SK-N-MC (cell line): ENCODE results near the gene STRADA.

Source experiments
- DNase-seq: peaks from one replicate; pipeline ENCODE4 v3.0.0-alpha.2; 2011; ENCODE audit warnings: low read depth, low spot score
- H3K27ac ChIP-seq: fragments of 200-600 bp; sonication (generic); 2 replicates; pipeline ENCODE4 v1.5.1; 2016; ENCODE audit warnings: mixed run types
- H3K36me3 ChIP-seq: fragments of 200-600 bp; sonication (generic); 2 replicates; pipeline ENCODE4 v1.6.1; 2017; ENCODE audit warnings: antibody characterized with exemption, low read length, mixed read lengths; ENCODE audit not compliant: insufficient read depth
- H3K4me3 ChIP-seq: fragments of 200-600 bp; sonication (generic); 2 replicates; pipeline ENCODE4 v1.5.1; 2016
- H3K9ac ChIP-seq: fragments of 200-600 bp; sonication (generic); 2 replicates; pipeline ENCODE4 v1.8.0; 2017; ENCODE audit warnings: mixed run types, mixed read lengths; ENCODE audit not compliant: insufficient read length
- H3K9me3 ChIP-seq: fragments of 200-600 bp; sonication (generic); 2 replicates; pipeline ENCODE4 v1.6.1; 2017; ENCODE audit warnings: low read depth, mild to moderate bottlenecking, antibody characterized with exemption, low read length, moderate library complexity, mixed read lengths
- EZH2 ChIP-seq: fragments of 200-600 bp; sonication (generic); IDR thresholded peaks from one replicate; pipeline ENCODE4 v1.6.1; 2017; ENCODE audit warnings: antibody characterized with exemption
- FOXP2 ChIP-seq: optimal IDR thresholded peaks from 2 replicates; pipeline ENCODE3; 2011; ENCODE audit warnings: mild to moderate bottlenecking, moderate library complexity; ENCODE audit not compliant: insufficient read depth; ENCODE audit errors: extremely low read length, control extremely low read depth
- POLR2AphosphoS5 ChIP-seq: IDR thresholded peaks from 2 replicates; pipeline ENCODE4 v1.6.1; 2012; ENCODE audit warnings: mild to moderate bottlenecking, low read depth, low read length, borderline replicate concordance

STRADA gene

DNA sequence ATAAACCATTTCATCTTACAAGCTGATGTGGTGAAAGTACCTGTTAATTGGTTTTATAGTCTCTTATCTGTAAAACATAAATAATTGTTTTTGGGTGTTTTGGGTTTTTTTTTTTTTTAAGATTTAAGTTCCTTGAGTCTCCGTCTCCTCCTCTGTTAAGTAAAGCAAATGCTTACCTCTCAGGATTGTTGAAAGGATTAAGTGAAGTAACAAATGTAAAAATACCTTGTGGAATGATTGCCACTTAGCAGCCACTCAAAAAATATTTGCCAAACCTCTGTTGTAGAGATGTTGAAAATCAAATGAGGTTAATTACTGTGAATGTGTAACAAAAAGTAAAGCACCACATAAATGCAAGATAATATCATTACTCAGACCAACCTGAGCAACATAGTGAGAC is 60.9 kb downstream of the STRADA start:
- peaks cover 10% of the 10 kb centered on the region; the same call in 1 of the 2 replicates for H3K36me3 ChIP-seq
- H3K27ac ChIP-seq: no peak overlapping the region
- no peak for DNase-seq
- no peak overlapping the region for H3K9ac ChIP-seq
- no peak for TF ChIP-seq FOXP2
- no peak for TF ChIP-seq EZH2
- TF ChIP-seq POLR2AphosphoS5: no peak
- H3K9me3 ChIP-seq: no peaks in the 10 kb centered on the region
- H3K4me3 ChIP-seq: no peak overlapping the region

DNA sequence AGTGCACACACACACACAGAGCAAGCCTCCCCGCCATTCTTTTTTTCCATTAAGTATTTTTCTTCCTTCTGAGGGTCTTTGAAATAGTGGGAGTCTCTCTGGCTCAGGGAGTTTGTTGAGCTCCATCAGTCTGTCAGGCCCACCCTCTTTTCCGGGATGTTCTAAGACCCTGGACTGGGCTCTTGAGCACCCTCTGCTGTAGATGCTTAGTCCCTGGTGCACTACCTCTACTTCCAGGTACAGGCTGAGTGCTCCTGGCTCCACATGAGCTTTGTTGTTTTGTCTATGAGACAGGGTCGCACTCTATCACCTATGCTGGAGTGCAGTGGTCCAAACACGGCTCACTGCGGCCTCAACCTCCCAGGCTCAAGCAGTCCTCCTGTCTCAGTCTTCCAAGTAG is 62.4 kb downstream of the STRADA start:
- Histone ChIP-seq H3K4me3 (no peak overlapping the region), H3K36me3 (peaks cover 10% of the 10 kb centered on the region; the same call in 1 of the 2 replicates), H3K9me3 (no peaks in the 10 kb centered on the region), H3K27ac (no peak overlapping the region), H3K9ac (no peak overlapping the region)
- TF ChIP-seq EZH2 (no peak), FOXP2 (no peak), POLR2AphosphoS5 (no peak)
- DNase-seq: no peak

DNA sequence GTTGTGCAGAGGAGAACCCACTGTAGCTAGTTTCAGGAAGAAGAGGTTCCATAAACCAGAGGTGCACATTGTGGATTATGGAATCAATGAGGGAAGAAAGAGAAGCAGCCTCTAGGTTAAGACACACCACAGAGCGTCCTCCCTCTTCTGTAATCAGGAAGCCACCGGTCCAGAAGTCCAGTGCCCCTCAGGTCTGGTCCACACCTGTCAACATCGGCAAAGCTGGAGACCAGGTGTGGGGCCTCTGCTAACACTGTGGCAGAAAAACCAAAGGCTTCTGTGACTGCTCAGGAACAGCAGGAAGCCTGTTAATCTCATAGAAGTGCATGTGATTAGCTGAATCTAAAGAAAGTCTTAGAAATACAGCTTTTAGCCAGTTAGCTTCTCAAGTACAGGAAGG is 65.0 kb downstream of the STRADA start:
- no peak overlapping the region for H3K9ac ChIP-seq
- DNase-seq: no peak
- H3K4me3 ChIP-seq: no peak overlapping the region
- TF ChIP-seq POLR2AphosphoS5 (no peak), FOXP2 (no peak), EZH2 (no peak)
- H3K36me3 ChIP-seq: no peaks in the 10 kb centered on the region
- no peak overlapping the region for H3K27ac ChIP-seq
- H3K9me3 ChIP-seq: no peaks in the 10 kb centered on the region

DNA sequence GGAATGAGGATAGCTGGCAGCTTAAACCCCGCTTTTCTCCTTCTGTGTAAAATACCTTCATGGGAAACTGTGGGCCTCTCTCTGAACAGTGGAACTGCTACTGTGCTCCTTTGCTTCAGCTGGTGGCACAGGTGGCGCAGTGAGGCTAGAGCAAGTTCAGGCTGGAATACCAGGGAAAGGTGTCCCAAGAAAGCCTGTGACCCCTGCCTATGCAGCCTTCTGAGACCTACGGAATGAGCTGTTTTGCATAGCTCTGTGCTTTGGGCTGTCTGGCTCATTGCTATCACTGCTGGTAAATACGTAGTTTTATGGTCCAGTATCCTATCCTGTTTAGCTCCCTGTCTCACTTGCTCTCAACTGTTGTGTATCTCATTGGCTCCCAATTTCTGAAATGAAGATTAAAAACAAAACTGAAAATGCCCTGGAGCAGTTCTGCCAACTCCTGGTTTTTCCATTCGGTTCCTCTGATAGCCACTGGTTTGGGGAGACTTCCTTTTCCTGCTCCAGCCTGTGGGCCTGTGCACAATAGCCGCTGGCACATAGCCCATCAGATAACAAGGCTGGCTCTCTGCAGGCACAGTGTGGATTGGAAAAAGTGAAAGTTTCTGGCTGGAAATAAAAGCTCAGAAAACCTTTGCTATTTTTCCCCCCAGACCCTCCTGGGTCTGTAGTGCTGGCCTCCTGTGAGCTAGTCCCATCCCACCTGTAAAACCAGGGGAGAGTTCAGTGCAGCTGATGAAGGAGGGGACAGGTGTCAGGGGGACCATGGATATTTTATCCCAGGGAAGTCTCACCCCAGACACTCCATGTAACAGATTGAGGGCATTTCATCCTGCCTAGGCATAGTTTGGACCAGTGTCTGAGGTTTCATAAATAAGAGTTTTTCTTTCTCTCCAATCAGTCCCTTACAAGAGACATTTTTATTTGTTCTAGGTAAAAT is 65.7 kb downstream of the STRADA start:
- no peak overlapping the region for H3K9ac ChIP-seq
- TF ChIP-seq FOXP2 (no peak), EZH2 (no peak), POLR2AphosphoS5 (no peak)
- no peak for DNase-seq
- H3K4me3 ChIP-seq: no peak overlapping the region
- H3K9me3 ChIP-seq: no peaks in the 10 kb centered on the region
- H3K36me3 ChIP-seq: no peaks in the 10 kb centered on the region
- no peak overlapping the region for H3K27ac ChIP-seq

DNA sequence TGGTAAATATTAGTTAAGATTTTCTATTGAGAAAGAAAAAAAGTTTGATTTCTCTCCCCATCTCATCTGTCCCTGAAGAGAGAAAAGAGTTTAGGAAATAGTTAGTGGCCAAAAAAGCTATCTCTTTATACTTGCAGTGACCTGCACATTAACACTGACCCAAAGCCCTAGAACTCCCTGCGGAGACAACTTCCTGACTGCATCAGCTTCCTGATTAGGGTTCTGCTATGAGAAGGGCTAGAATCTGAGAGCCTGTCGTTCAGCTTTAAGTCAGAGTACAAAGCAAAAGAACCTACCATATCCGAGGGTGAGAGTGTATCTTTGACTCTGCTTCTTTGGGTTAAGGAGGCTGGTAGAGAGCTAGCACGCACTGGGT is 66.4 kb downstream of the STRADA start:
- DNase-seq: no peak
- Histone ChIP-seq H3K36me3 (no peaks in the 10 kb centered on the region), H3K4me3 (no peak overlapping the region), H3K9me3 (no peaks in the 10 kb centered on the region), H3K27ac (no peak overlapping the region), H3K9ac (no peak overlapping the region)
- TF ChIP-seq EZH2: no peak
- TF ChIP-seq POLR2AphosphoS5: no peak
- no peak for TF ChIP-seq FOXP2

DNA sequence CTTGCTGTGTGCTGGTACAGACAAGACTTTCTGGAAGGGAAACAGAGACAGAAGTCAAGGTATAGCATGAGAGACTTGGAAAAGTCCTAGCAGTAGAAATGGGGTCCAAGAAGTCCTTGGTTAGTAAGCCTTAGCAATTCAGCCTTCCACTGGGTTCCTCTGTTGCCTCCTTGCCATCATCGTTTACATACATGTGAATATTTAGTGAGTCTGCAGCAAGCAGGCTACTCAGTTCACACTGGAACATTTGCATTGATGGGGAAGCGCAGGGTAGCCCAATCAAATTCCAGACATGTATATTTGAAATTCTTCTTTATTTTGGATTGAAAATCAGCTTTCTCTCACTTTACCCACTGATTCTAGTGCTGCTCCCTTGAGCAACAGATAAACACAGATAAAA is 68.7 kb downstream of the STRADA start:
- Histone ChIP-seq H3K4me3 (no peak overlapping the region), H3K9me3 (no peaks in the 10 kb centered on the region), H3K27ac (no peak overlapping the region), H3K36me3 (no peaks in the 10 kb centered on the region), H3K9ac (no peak overlapping the region)
- no peak for DNase-seq
- TF ChIP-seq POLR2AphosphoS5 (no peak), EZH2 (no peak), FOXP2 (no peak)

DNA sequence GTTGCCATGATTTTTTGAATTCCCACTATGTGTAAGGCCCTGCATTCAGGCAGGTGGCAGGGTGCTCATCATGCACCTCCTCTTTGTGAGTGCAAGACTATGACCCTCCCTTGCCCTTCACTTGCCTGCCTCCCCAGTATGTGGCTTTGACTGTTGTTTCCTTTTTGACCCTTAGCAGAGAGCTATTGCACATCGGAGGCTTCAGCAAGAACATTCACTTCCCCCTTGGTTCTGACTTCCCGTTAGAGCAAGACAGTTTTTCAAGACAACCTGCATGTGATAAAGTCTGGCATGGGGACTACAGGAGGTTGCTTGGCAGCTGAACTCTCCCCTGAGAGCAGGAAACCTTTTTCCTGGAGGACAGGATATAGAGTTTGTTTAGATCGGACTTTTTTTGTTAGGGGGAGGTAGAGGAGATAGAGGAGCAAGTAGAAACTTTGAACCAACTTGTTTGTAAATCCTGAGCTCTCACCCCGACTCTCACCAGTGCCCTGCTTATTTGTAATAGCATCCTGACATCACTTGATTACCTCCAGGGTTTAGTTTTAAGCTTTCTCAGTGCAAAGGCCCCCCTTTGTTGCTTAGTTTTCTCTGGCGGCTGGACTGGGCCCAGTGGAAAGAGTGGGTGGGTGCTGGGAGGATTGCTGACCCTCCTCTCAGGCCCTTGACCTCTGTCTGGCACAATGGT is 75.9 kb downstream of the STRADA start:
- no peak overlapping the region for H3K9ac ChIP-seq
- no peak overlapping the region for H3K27ac ChIP-seq
- TF ChIP-seq FOXP2 (no peak), POLR2AphosphoS5 (no peak), EZH2 (no peak)
- H3K9me3 ChIP-seq: no peaks in the 10 kb centered on the region
- no peak for DNase-seq
- H3K4me3 ChIP-seq: no peak overlapping the region
- no peaks in the 10 kb centered on the region for H3K36me3 ChIP-seq

DNA sequence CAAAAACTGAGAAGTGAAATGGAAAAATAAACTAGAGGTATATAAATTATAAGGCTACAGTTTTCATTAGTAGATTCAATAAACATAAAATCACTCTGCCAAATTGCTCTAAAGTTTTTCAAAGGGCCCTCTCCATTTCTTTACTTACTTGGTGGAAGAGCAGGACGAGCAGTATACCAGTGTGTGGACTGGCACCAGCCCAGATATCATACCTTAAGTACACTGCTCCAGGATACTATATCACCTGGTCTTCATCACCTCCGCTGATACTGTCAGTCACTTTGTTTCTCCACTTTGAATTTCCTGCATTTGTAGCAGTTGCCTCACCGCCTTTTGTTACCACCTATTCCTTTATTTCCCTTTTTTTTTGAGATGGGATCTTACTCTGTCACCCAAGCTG is 81.7 kb downstream of the STRADA start:
- no peaks in the 10 kb centered on the region for H3K9me3 ChIP-seq
- H3K27ac ChIP-seq: no peak overlapping the region
- no peak overlapping the region for H3K9ac ChIP-seq
- no peak overlapping the region for H3K4me3 ChIP-seq
- no peak for DNase-seq
- TF ChIP-seq EZH2 (no peak), FOXP2 (no peak), POLR2AphosphoS5 (no peak)
- no peaks in the 10 kb centered on the region for H3K36me3 ChIP-seq

DNA sequence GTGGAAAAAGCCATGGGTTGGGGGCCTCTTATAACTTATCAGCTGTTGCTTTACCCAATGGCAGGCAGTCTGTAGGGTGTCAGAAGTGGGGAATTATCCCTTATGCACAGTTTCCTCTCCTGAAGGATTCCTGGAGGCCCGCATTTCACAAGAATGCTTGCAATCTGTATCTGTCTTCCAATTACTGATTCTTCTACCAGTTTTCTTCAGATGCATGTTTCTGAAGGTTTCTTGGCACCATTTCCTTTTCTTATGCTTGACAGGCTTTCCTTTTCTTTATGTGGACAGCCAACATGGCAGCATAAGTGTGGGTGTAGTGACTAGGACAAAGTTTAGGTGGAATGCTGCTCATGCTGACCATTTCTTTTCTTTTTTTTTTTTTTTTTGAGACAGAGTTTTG is 83.2 kb downstream of the STRADA start:
- no peak overlapping the region for H3K4me3 ChIP-seq
- H3K9me3 ChIP-seq: no peaks in the 10 kb centered on the region
- TF ChIP-seq EZH2: no peak
- no peak for TF ChIP-seq POLR2AphosphoS5
- no peak for TF ChIP-seq FOXP2
- DNase-seq: no peak
- no peaks in the 10 kb centered on the region for H3K36me3 ChIP-seq
- no peak overlapping the region for H3K9ac ChIP-seq
- H3K27ac ChIP-seq: no peak overlapping the region
